B cell (primary cell): ENCODE data around the gene MUC22. TPM values are rescaled to one million over a fixed set of nuclear protein-coding genes. Genes with fewer than 3 reads are reported as not detected.
A peak's percentile ranks its signal among the peaks of the same experiment; 100 is the strongest.

Source experiments
- ATAC-seq: fragments of 200-7000 bp; cut with Tn5 transposase; one replicate; pipeline ENCODE4 v1.10.0; 2021; ENCODE audit warnings: low read depth, mild to moderate bottlenecking, moderate number of reproducible peaks, moderate library complexity
- CTCF ChIA-PET: fragments of 350-600 bp; sonication (Branson Sonifier 250); formaldehyde crosslinking; loops from one replicate; lab custom pipeline; 2021; ENCODE audit warnings: antibody characterized with exemption, inconsistent platforms; lab: Charles Lee
- POLR2A ChIA-PET: fragments of 350-600 bp; sonication (Branson Sonifier 250); formaldehyde crosslinking; loops from one replicate; lab custom pipeline; 2021; ENCODE audit warnings: antibody characterized with exemption; lab: Charles Lee
- DNase-seq: peaks from one replicate; pipeline ENCODE4 v3.0.0; 2013
- H2AFZ ChIP-seq: 2 replicates; pipeline ENCODE4 v1.6.1; 2012; ENCODE audit warnings: mild to moderate bottlenecking, low read depth, low read length; ENCODE audit not compliant: insufficient read depth, poor library complexity, severe bottlenecking
- H3K27ac ChIP-seq, 2 donors: 1 replicate in 1 of 2; 2 replicates in 1 of 2; pipeline ENCODE4 v1.5.1; 2012 to 2013; ENCODE audit warnings: low read length in 2 of 2, mild to moderate bottlenecking in 2 of 2, moderate library complexity in 1 of 2
- H3K27me3 ChIP-seq, 4 experiments: fragments of 200-600 bp in 1 of 4; sonication (generic) in 1 of 4; replicated peaks in 1 of 4; 1 replicate in 2 of 4; 2 replicates in 2 of 4; pipeline versions ENCODE4 v1.6.1 to v1.7.0; 2013 to 2016; ENCODE audit warnings: low read length in 3 of 4, mild to moderate bottlenecking in 2 of 4, mixed read lengths in 1 of 4, moderate library complexity in 1 of 4; ENCODE audit not compliant: insufficient read depth in 4 of 4, control insufficient read depth in 3 of 4; ENCODE audit errors: control extremely low read depth in 1 of 4
- H3K36me3 ChIP-seq, 2 experiments: replicated peaks in 1 of 2; 1 replicate in 1 of 2; 2 replicates in 1 of 2; pipeline versions ENCODE4 v1.6.1 to v1.7.1; 2013; ENCODE audit warnings: low read length in 1 of 2; ENCODE audit not compliant: insufficient read depth in 2 of 2, control insufficient read depth in 1 of 2; ENCODE audit errors: control extremely low read depth in 1 of 2, extremely low read depth in 1 of 2
- H3K4me1 ChIP-seq, 2 donors: fragments of 200-600 bp in 1 of 2; sonication (generic) in 1 of 2; 1 replicate in 1 of 2; 2 replicates in 1 of 2; pipeline versions ENCODE4 v1.5.1 to v1.6.1; 2013 to 2017; ENCODE audit warnings: low read length in 2 of 2; ENCODE audit not compliant: control insufficient read depth in 2 of 2, insufficient read depth in 2 of 2
- H3K4me2 ChIP-seq: replicated peaks from 2 replicates; pipeline ENCODE3; 2012; ENCODE audit warnings: mild to moderate bottlenecking, low read depth, low read length; ENCODE audit not compliant: poor library complexity, severe bottlenecking
- H3K4me3 ChIP-seq, 5 experiments: fragments of 200-600 bp in 1 of 5; sonication (generic) in 1 of 5; 1 replicate in 3 of 5; 2 replicates in 2 of 5; pipeline versions ENCODE4 v1.5.1 to v1.7.0; 2011 to 2016; ENCODE audit warnings: low read length in 4 of 5, mild to moderate bottlenecking in 4 of 5, low read depth in 2 of 5, control low read depth in 1 of 5, moderate library complexity in 1 of 5; ENCODE audit not compliant: insufficient read depth in 1 of 5; ENCODE audit errors: control extremely low read depth in 1 of 5, extremely low read depth in 1 of 5
- H3K79me2 ChIP-seq: fragments of 200-600 bp; sonication (generic); one replicate; pipeline ENCODE4 v1.6.0; 2016; ENCODE audit warnings: low read length; ENCODE audit not compliant: control insufficient read depth, insufficient read depth
- H3K9ac ChIP-seq: fragments of 200-600 bp; sonication (generic); 2 replicates; pipeline ENCODE4 v1.6.1; 2017; ENCODE audit warnings: mild to moderate bottlenecking, low read length, moderate library complexity
- H3K9me3 ChIP-seq, 3 donors: one replicate each; pipeline versions ENCODE4 v1.6.1 to v1.7.1; 2013; ENCODE audit warnings: low read length in 2 of 3; ENCODE audit not compliant: control insufficient read depth in 2 of 3, insufficient read depth in 1 of 3; ENCODE audit errors: control extremely low read depth in 1 of 3
- H4K20me1 ChIP-seq: 2 replicates; pipeline ENCODE4 v1.6.0; 2012; ENCODE audit warnings: mild to moderate bottlenecking, low read length; ENCODE audit not compliant: insufficient read depth, control insufficient read depth, poor library complexity, severe bottlenecking
- H3K27ac Mint-ChIP-seq: one replicate; pipeline ENCODE4 v1.8.0; 2021; ENCODE audit warnings: mixed read lengths
- H3K27me3 Mint-ChIP-seq: one replicate; pipeline ENCODE4 v1.8.0; 2021; ENCODE audit warnings: mixed read lengths
- H3K4me1 Mint-ChIP-seq: one replicate; pipeline ENCODE4 v1.8.0; 2021; ENCODE audit warnings: mixed read lengths
- H3K4me3 Mint-ChIP-seq: one replicate; pipeline ENCODE4 v1.8.0; 2021; ENCODE audit warnings: mixed read lengths
- H3K9me3 Mint-ChIP-seq: one replicate; pipeline ENCODE4 v1.8.0; 2022; ENCODE audit warnings: mixed read lengths; ENCODE audit not compliant: insufficient read depth
- EZH2 ChIP-seq: IDR thresholded peaks from 2 replicates; pipeline ENCODE4 v1.6.1; 2012; ENCODE audit warnings: borderline replicate concordance, low read depth, mild to moderate bottlenecking, moderate library complexity, low read length; ENCODE audit not compliant: insufficient read depth, poor library complexity, severe bottlenecking
- WGBS: methylation state at CpG from one replicate; pipeline ENCODE4 v1.1.5; 2013; ENCODE audit warnings: missing lambda C conversion rate; ENCODE audit not compliant: insufficient coverage; 5-methylcytosine and 5-hydroxymethylcytosine counted together
- intact Hi-C: fragments of 100-400 bp; cut with micrococcal nuclease; formaldehyde crosslinking; loops from one replicate; pipeline ENCODE4 v1.10.0; 2022
- polyA plus RNA-seq: library from polyadenylated mRNA; depleted of rRNA; stranded (reverse); fragments of >200 nt; gene quantifications from 2 replicates; pipeline ENCODE4 v1.2.3, GENCODE V29; 2012
- total RNA-seq, 2 donors: library from RNA; stranded (reverse); fragments of 120-200 nt in 1 of 2; gene quantifications; 1 replicate in 1 of 2; 2 replicates in 1 of 2; pipeline versions ENCODE4 v1.2.3 to v1.2.4, GENCODE V29; 2013 to 2022
- TF ChIP-seq, protein P1 (sequence below): fragments of 200-600 bp; IDR thresholded peaks from one replicate; pipeline ENCODE4 v1.8.0; 2022; ENCODE audit warnings: antibody characterized with exemption, mild to moderate bottlenecking

The MUC22 gene
- total and polyA plus RNA-seq, 2 donors (not counting 1 experiment from before 2014, with no cell fraction given) = not detected

DNA sequence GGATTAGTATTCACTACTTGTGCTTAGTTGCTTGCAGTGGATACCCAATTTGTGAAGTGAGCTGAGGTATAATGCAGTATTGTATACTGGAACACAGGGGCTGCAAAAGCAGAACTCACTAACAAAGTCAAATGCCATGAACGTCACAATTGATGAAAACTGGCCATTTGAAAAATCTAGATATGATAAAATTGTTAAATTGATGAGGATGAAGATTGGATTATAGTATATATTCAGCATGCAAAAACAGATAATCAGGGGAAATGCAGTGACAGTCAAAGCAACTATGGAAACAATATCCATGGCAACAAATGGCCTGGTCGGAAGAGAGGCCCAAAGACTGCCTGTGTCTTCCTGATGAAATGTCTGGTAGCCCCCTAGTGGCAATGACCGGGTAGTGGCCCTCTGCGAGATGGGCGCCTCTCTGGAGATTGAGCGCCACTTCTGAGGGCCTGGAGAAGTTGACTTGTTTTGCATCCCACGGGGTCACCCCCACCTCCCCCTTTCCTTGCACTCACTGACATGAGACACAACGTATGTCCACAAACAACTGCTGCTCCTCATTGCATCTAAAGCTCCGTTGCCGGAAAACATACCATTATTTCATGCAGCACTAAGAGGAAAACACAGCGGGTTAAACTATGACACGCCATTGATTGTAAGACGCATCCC, 58.5 kb downstream of the MUC22 start:
- H3K4me1 ChIP-seq = no peaks in the 10 kb centered on the region
- H3K27me3 ChIP-seq = peaks cover 0 to 2% (median 0%) of the 10 kb centered on the region in 4 experiments
- no peak overlapping the region for H3K27ac ChIP-seq
- intact Hi-C loops = loop anchor here (1.0 kb wide), 2 partner anchors 154 to 241 kb away; no protein-coding TSS in a partner anchor
- Mint-ChIP-seq H3K27me3 (no peaks in the 10 kb centered on the region), H3K4me1 (peaks cover 2% of the 10 kb centered on the region), H3K4me3 (no peak overlapping the region), H3K9me3 (no peaks in the 10 kb centered on the region), H3K27ac (no peak overlapping the region)
- no peaks in the 10 kb centered on the region for H4K20me1 ChIP-seq
- H2AFZ ChIP-seq = no peak overlapping the region
- 49% methylated on average over 9 of the region's 13 CpGs for WGBS
- H3K4me2 ChIP-seq = no peak overlapping the region
- CTCF ChIA-PET = interaction anchor here (0.7 to 3.7 kb wide), 17 partner anchors 8 to 352 kb away, joined by 3 to 45 read pairs (median 6); partner anchors contain the start of gene VARS2
- no peak overlapping the region for H3K9ac ChIP-seq
- no peak overlapping the region for H3K4me3 ChIP-seq
- no peaks in the 10 kb centered on the region for H3K79me2 ChIP-seq
- no peak for TF ChIP-seq EZH2
- TF ChIP-seq, protein P1, sequence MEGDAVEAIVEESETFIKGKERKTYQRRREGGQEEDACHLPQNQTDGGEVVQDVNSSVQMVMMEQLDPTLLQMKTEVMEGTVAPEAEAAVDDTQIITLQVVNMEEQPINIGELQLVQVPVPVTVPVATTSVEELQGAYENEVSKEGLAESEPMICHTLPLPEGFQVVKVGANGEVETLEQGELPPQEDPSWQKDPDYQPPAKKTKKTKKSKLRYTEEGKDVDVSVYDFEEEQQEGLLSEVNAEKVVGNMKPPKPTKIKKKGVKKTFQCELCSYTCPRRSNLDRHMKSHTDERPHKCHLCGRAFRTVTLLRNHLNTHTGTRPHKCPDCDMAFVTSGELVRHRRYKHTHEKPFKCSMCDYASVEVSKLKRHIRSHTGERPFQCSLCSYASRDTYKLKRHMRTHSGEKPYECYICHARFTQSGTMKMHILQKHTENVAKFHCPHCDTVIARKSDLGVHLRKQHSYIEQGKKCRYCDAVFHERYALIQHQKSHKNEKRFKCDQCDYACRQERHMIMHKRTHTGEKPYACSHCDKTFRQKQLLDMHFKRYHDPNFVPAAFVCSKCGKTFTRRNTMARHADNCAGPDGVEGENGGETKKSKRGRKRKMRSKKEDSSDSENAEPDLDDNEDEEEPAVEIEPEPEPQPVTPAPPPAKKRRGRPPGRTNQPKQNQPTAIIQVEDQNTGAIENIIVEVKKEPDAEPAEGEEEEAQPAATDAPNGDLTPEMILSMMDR = peak; percentile 92
- no peaks in the 10 kb centered on the region for H3K36me3 ChIP-seq
- ATAC-seq = peak; percentile 98
- POLR2A ChIA-PET = no interaction called here
- peak; percentile 82 for DNase-seq
- no peaks in the 10 kb centered on the region for H3K9me3 ChIP-seq

DNA sequence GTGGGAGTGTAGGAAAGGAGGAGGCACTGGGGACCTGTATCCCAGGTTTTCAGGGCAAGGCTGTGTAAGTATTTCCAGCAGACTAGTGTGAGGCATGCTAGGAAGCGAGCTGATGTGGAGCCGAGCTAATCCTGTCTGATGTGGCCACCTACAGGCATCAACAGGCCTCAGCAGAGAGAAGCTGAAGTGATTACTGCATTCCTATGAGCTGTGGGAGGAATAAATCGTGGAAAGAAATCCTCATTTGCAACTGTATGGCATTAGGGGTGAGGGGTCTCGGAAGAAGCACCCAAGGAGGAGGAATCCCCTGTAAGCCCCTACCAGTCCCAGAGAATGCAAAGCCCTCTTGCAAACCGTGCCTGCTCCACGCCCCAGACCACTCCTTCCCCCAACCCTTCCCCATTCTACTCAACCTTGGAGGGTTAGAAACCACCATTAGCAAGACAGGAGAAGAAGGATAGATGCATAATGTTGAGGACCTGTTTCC, 60.5 kb downstream of the MUC22 start:
- WGBS = 63% methylated on average over 3 of the region's 6 CpGs
- ATAC-seq (no peak), DNase-seq (no peak)
- H3K79me2 ChIP-seq = no peaks in the 10 kb centered on the region
- no peaks in the 10 kb centered on the region for H3K9me3 ChIP-seq
- H3K9me3 Mint-ChIP-seq = no peaks in the 10 kb centered on the region
- no peaks in the 10 kb centered on the region for H3K27me3 Mint-ChIP-seq
- ChIA-PET POLR2A (interaction anchor here (0.5 kb wide), 1 partner anchor 243 kb away, joined by 11 read pairs; no protein-coding TSS in a partner anchor), CTCF (interaction anchor here (0.9 to 3.7 kb wide), 9 partner anchors 9 to 249 kb away, joined by 3 to 45 read pairs (median 12); partner anchors contain the start of gene VARS2)
- H3K27ac Mint-ChIP-seq = no peak overlapping the region
- no peak overlapping the region for H2AFZ ChIP-seq
- no peaks in the 10 kb centered on the region for H3K4me1 ChIP-seq
- H3K9ac ChIP-seq = no peak overlapping the region
- no peak overlapping the region for H3K27ac ChIP-seq
- no peak overlapping the region for H3K4me2 ChIP-seq
- H3K4me1 Mint-ChIP-seq = peaks cover 2% of the 10 kb centered on the region
- H3K4me3 ChIP-seq = no peak overlapping the region
- H3K4me3 Mint-ChIP-seq = no peak overlapping the region
- no peaks in the 10 kb centered on the region for H4K20me1 ChIP-seq
- no peaks in the 10 kb centered on the region for H3K27me3 ChIP-seq
- intact Hi-C loops = no loop called here
- TF ChIP-seq, protein P1 = no peak
- TF ChIP-seq EZH2 = no peak
- no peaks in the 10 kb centered on the region for H3K36me3 ChIP-seq
